Caco-2 (cell line): ENCODE data around the gene ATP2B3. TPM values are rescaled to one million over a fixed set of nuclear protein-coding genes. Genes with fewer than 3 reads are reported as not detected.

Experiments used
- BruUV-seq: library from RNA; stranded (reverse); fragments of 400-500 nt; replicated peaks from 2 replicates; lab custom pipeline; 2021; lab: Mats Ljungman, UMichigan
- CTCF ChIA-PET: fragments of 300-600 bp; sonication (Branson Sonifier 250); formaldehyde crosslinking; loops from one replicate; lab custom pipeline; 2022; ENCODE audit warnings: antibody characterized with exemption; lab: Charles Lee
- POLR2A ChIA-PET: fragments of 300-600 bp; sonication (Branson Sonifier 250); formaldehyde crosslinking; loops from one replicate; lab custom pipeline; 2022; ENCODE audit warnings: antibody characterized with exemption; lab: Charles Lee
- DNase-seq, 2 experiments: peaks; one replicate each; pipeline versions ENCODE4 v3.0.0 to v3.0.0-alpha.2; 2020 to 2022
- H3K27me3 ChIP-seq: replicated peaks from 2 replicates; pipeline ENCODE4 v1.6.0; 2011; ENCODE audit warnings: low read length; ENCODE audit not compliant: control insufficient read depth, insufficient read depth
- H3K36me3 ChIP-seq: 2 replicates; pipeline ENCODE4 v1.5.1; 2011; ENCODE audit warnings: low read length; ENCODE audit not compliant: control insufficient read depth, insufficient read depth
- H3K4me1 ChIP-seq: fragments of 250-450 bp; sonication (Bioruptor Pico); 2 replicates; pipeline ENCODE4 v1.5.1; 2020; ENCODE audit warnings: mild to moderate bottlenecking
- H3K4me3 ChIP-seq: 2 replicates; pipeline ENCODE4 v1.5.1; 2011; ENCODE audit warnings: low read depth, mild to moderate bottlenecking, control low read depth, low read length
- H3K9me3 ChIP-seq: fragments of 250-450 bp; sonication (Bioruptor Pico); 2 replicates; pipeline ENCODE4 v1.5.1; 2020; ENCODE audit warnings: mild to moderate bottlenecking, moderate library complexity
- H3K27ac Mint-ChIP-seq: one replicate; pipeline ENCODE4 v1.8.0; 2022; ENCODE audit warnings: mixed read lengths; ENCODE audit not compliant: unreplicated experiment
- H3K27me3 Mint-ChIP-seq: one replicate; pipeline ENCODE4 v1.8.0; 2022; ENCODE audit warnings: mixed read lengths; ENCODE audit not compliant: insufficient read depth, unreplicated experiment
- H3K36me3 Mint-ChIP-seq: one replicate; pipeline ENCODE4 v1.8.0; 2022; ENCODE audit warnings: mild to moderate bottlenecking, mixed read lengths; ENCODE audit not compliant: insufficient read depth, unreplicated experiment
- H3K4me1 Mint-ChIP-seq: one replicate; pipeline ENCODE4 v1.8.0; 2022; ENCODE audit warnings: low read depth, mixed read lengths; ENCODE audit not compliant: unreplicated experiment
- H3K4me3 Mint-ChIP-seq: one replicate; pipeline ENCODE4 v1.8.0; 2022; ENCODE audit warnings: mild to moderate bottlenecking, moderate library complexity, mixed read lengths; ENCODE audit not compliant: unreplicated experiment
- H3K9me3 Mint-ChIP-seq: one replicate; pipeline ENCODE4 v1.8.0; 2022; ENCODE audit warnings: mixed read lengths; ENCODE audit not compliant: unreplicated experiment
- CTCF ChIP-seq, 2 experiments: fragments of 200-600 bp in 1 of 2; IDR thresholded peaks; 1 replicate in 1 of 2; 2 replicates in 1 of 2; pipeline versions ENCODE4 v1.5.1 to v1.8.0; 2011 to 2022; ENCODE audit warnings: antibody characterized with exemption in 1 of 2, control low read depth in 1 of 2, inconsistent platforms in 1 of 2, low read depth in 1 of 2, low read length in 1 of 2, mild to moderate bottlenecking in 1 of 2, moderate library complexity in 1 of 2; ENCODE audit not compliant: insufficient read depth in 1 of 2, severe bottlenecking in 1 of 2, unreplicated experiment in 1 of 2
- intact Hi-C: fragments of 100-400 bp; cut with micrococcal nuclease; formaldehyde crosslinking; loops from one replicate; pipeline ENCODE4 v1.10.0; 2022; ENCODE audit not compliant: unreplicated experiment
- total RNA-seq: library from RNA; stranded (reverse); gene quantifications from 2 replicates; pipeline ENCODE4 v1.2.3, GENCODE V29; 2022

ATP2B3 gene
- total RNA-seq, 1 experiment from 2014 or later, result not detected

GRCh38 chrX:153533091-153533490 lies 15.6 kb downstream of the ATP2B3 start:
- BruUV-seq, result no TSS peak
- Mint-ChIP-seq H3K4me3 (no peak overlapping the region), H3K27me3 (no peaks in the 10 kb centered on the region), H3K27ac (no peak overlapping the region), H3K4me1 (no peaks in the 10 kb centered on the region), H3K9me3 (no peaks in the 10 kb centered on the region), H3K36me3 (no peaks in the 10 kb centered on the region)
- DNase-seq, result no peak
- POLR2A ChIA-PET, result no interaction called here
- TF ChIP-seq CTCF (IDR thresholded peaks at IDR 0.05; ENCODE audit: insufficient read depth in 1 of 2, low read depth in 1 of 2, low read length in 1 of 2, severe bottlenecking in 1 of 2, unreplicated experiment in 1 of 2), result no peak
- no peaks in the 10 kb centered on the region for H3K27me3 ChIP-seq
- H3K4me3 ChIP-seq, result no peak overlapping the region
- no peaks in the 10 kb centered on the region for H3K9me3 ChIP-seq
- no peaks in the 10 kb centered on the region for H3K36me3 ChIP-seq
- CTCF ChIA-PET, result no interaction called here
- intact Hi-C loops, result no loop called here
- no peaks in the 10 kb centered on the region for H3K4me1 ChIP-seq

- no peak for TF ChIP-seq CTCF (IDR thresholded peaks at IDR 0.05; ENCODE audit: insufficient read depth in 1 of 2, low read depth in 1 of 2, low read length in 1 of 2, severe bottlenecking in 1 of 2, unreplicated experiment in 1 of 2)
- intact Hi-C loops, result no loop called here
- Mint-ChIP-seq H3K4me3 (no peak overlapping the region), H3K4me1 (no peaks in the 10 kb centered on the region), H3K36me3 (no peaks in the 10 kb centered on the region), H3K27ac (no peak overlapping the region), H3K9me3 (no peaks in the 10 kb centered on the region), H3K27me3 (no peaks in the 10 kb centered on the region)
- Histone ChIP-seq H3K4me1 (no peaks in the 10 kb centered on the region), H3K36me3 (no peaks in the 10 kb centered on the region), H3K9me3 (no peaks in the 10 kb centered on the region), H3K27me3 (no peaks in the 10 kb centered on the region), H3K4me3 (no peak overlapping the region)
- CTCF ChIA-PET, result no interaction called here
- DNase-seq, result no peak
- POLR2A ChIA-PET, result no interaction called here
- BruUV-seq, result no TSS peak
Observed at GRCh38 chrX:153537080-153537479, 19.6 kb downstream of the ATP2B3 start.

GRCh38 chrX:153537526-153538295 lies 20.3 kb downstream of the ATP2B3 start:
- H3K27me3 ChIP-seq, result no peaks in the 10 kb centered on the region

More at GRCh38 chrX:153537526-153538295, 20.3 kb downstream of the ATP2B3 start:
- H3K27ac Mint-ChIP-seq, result no peak overlapping the region
- Histone ChIP-seq H3K4me3 (no peak overlapping the region), H3K4me1 (no peaks in the 10 kb centered on the region), H3K36me3 (no peaks in the 10 kb centered on the region), H3K9me3 (no peaks in the 10 kb centered on the region)
- no peak overlapping the region for H3K4me3 Mint-ChIP-seq
- no TSS peak for BruUV-seq
- no peak for DNase-seq
- intact Hi-C loops, result no loop called here
- H3K27me3 Mint-ChIP-seq, result no peaks in the 10 kb centered on the region
- H3K36me3 Mint-ChIP-seq, result no peaks in the 10 kb centered on the region
- no peak for TF ChIP-seq CTCF (IDR thresholded peaks at IDR 0.05; ENCODE audit: insufficient read depth in 1 of 2, low read depth in 1 of 2, low read length in 1 of 2, severe bottlenecking in 1 of 2, unreplicated experiment in 1 of 2)
- H3K4me1 Mint-ChIP-seq, result no peaks in the 10 kb centered on the region
- CTCF ChIA-PET, result no interaction called here
- POLR2A ChIA-PET, result no interaction called here
- H3K9me3 Mint-ChIP-seq, result no peaks in the 10 kb centered on the region
